HG03175 (cell line): ENCODE measurements around the gene EIF5.

ENCODE experiments used
- ATAC-seq: cut with Tn5 transposase; IDR thresholded peaks from one replicate; pipeline ENCODE4 v1.9.1; 2021; ENCODE audit warnings: mild to moderate bottlenecking, moderate library complexity; ENCODE audit not compliant: unreplicated experiment

The EIF5 gene

DNA sequence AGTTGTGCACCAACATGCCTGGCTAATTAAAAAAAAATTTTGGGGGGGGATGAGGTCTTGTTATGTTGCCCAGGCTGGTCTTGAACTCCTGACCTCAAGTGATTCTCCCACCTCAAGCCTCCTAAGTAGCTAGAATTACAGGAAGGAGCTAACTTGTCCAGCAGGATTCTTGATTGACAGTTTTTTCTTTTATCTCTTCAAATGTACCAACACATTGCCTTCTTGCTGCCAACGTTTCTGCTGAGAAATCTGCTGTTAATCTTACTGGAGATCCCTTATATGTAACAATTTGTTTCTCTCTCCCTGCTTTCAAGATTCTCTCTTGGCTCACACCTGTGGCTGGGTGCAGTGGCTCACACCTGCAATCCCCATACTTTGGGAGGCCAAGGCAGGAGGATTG, 28.7 kb downstream of the EIF5 start:
- no peak for ATAC-seq

DNA sequence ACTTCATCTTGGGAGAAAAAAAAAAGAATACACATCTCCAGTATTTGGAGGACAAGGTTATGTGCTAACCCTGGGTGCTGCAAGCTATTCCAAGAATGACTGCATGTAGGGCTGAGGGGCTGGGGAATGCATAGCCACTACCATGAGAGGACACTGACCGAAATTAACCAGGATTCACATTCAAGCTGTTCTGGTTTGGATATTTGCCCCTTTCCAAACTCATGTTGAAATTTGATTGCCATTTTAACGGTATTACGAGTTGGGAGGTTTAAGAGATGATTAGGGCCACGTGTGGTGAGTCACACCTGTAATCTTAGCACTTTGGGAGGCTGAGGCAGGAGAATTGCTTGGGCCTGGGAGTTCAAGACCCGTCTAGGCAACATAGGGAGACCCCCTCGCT, 32.7 kb downstream of the EIF5 start:
- ATAC-seq = no peak

DNA sequence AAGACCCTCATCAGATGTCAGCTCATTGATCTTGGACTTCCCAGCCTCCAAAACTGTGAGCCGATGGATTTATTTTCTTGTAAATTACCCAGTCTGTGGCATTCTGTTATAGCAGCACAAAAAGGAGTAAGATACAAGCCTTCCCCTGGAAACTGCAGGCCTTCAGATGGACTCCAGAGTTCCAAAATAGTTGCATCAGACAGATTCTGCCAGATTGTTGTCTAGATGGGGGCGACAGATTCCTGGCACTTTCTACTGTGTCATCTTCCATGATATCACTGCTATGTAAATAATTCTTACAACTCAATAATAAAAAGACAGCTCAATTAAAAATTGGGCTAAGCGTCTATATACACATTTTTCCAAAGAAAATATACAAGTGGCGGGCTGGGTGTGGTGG, 34.0 kb downstream of the EIF5 start:
- no peak for ATAC-seq

DNA sequence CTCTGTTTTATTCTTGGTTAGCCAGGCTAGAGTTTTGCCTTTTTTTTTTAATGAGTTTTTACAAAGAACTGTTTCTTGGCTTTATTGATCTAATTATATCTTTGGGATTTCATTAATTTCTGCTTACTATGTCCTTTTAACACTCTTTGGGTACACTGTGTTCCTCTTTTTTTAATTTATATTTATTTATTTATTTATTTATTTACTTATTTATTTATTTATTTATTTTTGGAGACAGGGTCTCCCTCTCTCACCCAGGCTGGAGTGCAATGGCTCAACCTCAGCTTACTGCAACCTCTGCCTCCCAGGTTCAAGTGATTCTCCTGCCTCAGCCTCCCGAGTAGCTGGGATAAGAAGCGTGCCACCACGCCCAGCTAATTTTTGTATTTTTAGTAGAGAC, 36.0 kb downstream of the EIF5 start:
- ATAC-seq = no peak

DNA sequence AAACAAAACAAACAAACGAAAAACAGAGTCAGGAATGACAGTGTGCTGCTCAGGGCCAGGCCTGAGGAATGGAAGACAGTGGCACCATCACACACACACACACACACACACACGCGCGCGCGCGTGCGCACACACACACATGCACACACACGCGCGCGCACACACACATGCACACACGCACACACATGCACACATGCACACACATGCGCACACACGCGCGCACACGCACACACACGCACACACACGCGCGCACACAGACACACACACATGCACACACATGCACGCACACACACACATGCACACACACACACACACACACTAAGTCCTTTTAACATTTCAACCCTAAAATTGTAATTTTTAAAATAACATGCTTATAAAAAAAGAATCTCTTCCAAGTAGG, 38.0 kb downstream of the EIF5 start:
- ATAC-seq = no peak

DNA sequence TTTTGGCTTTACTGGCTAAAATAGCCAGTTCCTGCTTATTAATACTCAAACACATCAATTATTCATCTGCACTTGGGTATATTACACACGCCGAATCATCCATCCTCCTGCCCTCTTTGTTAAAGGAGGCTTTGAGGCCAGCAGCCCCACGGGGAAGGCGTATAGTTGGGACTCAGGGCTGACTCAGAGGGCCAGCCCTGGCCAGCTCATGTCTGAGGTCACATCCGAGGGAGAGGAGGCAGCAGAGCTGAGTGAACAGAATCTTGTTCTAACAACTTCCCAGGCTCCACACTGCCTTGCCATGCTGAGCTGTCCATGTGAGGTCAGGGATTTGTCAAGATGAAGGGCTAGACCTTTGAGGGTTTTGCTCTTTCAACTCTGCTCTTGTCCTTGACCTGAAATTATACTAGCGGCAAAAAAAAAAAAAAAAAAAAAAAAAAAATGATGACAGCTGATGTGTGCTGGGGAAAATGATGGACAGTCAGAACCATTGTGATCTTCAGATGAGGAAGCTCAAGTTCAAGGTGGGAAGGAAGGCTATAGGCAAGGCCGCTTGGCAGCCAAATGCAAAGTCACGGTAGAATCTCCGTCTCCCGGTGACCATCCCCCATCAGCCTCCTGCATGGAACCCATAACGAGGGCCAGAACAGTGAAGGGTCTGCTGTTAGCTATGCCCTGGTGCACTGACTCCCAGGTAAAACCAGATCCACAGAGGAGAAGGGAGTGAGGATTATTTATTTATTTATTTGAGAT, 38.7 kb downstream of the EIF5 start:
- no peak for ATAC-seq

DNA sequence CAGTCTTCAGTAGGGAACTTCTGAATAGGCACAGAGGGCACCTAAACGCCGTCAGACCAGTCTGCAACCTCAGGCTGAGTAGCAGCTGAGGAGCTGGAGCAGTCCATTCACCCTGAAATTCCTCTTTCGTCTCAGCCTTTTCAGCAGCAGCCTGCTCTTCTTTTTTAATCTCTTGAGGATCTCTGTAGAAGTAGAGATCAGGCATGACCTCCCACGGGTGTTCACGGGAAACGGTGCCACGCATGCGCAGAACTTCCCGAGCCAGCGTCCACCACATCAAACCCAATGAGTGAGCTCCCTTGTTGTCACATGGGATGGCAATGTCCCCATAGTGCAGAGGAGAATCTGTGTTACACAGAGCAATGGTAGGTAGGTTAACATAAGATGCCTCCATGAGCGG, 40.1 kb downstream of the EIF5 start:
- ATAC-seq = no peak

DNA sequence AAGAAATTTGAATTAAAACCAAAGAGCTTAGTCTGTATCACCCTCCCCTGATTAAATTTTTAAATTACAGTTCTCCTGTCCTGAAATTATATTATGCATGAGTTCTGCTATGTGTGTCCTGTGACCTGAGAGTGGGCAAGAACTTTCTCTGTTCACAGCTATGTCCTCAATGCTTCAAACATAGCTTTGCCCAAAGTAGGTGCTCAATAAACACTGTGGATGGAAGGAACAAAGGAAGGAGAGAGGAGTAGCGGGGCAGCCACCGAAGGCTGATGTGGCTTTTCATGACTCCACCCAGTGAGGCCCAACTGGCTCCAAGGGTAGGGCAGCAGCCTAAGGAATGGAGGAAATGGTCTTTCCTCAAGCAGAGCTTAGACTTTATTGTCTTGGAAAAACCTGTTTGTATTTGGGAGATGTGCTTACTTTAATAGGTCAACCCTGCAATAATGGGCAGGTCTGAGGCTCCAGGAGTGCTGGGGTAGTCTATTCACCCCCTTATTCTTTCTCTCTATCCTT, 43.5 kb downstream of the EIF5 start:
- ATAC-seq = no peak

DNA sequence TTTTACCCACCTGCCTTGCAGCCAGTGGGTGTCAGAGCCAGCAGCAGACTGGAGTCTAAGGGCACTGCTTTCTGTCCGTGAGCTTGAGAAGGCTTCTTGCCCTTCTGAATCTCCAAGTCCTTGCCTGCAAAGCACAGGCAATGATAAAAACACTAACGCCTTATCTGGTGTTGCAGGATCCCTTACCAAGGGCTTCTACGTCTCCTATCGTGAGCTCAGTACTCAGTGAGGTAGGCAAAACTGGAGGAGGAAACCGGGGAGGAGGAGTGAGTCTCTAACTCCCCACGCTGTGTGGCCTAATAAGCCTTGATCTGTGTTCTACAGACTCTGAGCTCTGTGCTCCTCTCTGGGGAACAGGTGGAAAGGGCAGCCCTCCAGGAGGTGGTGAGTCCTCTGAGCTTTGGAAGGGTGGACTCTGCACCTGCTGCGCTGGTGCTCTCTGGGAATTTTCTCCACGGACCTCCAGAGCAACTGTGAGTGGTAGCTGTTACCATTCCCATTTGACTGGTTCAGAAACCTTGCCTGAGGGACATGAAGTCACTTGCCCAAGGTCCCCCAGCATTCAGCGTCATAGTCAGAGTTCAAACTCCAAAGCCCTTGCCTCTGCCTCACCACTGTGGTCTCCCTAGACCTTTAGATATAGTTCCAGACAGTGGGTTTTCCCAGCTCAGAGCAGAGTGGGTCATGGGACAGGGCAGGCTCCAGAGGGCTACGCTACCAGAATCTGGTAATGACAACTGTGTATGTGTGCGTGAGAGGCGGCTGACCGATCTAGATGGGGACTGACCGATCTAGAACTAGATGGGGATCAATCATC, 44.2 kb downstream of the EIF5 start:
- ATAC-seq = no peak

DNA sequence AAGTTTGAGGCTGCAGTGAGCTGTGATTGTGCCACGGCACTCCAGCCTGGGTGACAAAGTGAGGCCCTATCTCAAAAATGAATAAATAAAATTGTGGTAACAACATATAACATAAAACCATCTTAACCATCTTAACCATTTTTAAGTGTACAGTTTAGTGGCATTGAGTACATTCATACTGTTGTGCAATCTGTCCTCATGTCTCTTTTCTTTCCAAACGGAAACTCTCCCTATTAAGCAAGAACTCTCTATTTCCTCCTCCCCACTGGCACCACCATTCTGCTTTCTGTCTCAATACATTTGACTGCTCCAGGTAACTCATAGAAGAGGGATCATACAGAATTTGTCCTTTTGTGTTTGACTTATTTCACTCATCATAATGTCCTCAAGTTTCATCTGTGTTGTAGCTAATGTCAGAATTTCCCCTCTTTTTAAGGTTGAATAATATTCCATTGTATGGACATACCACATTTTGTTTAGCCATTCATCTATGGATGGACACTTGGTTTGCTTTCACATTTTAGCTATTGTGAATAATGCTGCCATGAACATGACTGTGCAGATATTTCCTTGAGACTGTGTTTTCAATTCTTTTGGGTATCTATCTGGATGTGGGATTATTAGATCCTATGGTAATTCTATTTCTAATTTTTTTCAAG, 46.8 kb downstream of the EIF5 start:
- no peak for ATAC-seq

DNA sequence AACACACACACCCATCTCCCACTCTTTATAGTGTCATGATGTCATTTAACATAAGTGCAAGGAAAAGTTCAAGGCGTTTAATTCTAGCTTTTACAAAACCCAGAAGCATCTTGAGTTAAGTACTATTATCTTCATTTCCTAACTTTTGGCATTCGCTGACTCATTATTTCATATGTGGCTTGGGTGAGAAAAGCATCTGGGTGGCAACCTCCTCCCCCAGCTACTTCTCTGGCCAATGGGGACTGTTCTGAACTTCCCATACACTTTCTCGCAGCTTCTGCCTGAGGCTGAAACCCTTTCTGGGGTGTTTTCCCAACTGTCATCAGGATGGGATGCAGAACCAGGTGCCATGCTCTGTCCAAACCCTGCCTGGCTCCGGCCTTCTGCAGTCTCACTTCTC, 48.3 kb downstream of the EIF5 start:
- ATAC-seq = no peak

DNA sequence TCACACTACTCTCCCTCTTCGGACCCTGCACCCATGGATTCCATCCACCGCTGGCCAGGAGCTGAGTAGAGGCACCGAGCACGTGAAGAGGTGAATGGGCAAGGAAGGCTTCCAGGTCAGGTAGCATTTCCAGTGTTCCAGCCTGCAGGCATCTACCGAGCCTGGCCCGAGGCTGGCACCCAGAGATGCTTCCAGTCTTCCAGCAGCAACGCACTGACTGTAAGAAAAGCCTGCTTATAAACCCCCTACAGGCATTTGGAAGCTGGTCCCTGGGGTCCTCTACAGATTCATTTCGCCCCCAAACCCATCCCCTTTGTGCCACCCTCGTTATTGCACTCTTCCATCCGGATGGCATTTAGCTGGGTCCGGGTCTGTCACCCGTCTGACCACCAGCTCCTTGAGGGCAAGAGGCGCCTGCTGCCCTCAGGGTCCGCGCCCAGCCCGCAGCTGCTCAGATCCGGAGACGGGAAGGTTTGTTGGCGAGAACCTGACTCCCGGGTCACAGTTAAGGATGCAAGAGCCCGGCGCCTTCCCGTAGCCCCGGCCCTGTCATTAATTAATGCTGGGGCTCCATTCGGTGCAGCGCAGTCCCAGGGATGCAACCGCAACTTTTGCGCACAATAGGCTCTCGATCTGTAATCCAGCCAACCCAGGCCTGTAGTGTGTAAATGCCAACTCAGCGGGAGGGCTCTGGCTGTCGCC, 50.6 kb downstream of the EIF5 start:
- peak; percentile 16 for ATAC-seq

DNA sequence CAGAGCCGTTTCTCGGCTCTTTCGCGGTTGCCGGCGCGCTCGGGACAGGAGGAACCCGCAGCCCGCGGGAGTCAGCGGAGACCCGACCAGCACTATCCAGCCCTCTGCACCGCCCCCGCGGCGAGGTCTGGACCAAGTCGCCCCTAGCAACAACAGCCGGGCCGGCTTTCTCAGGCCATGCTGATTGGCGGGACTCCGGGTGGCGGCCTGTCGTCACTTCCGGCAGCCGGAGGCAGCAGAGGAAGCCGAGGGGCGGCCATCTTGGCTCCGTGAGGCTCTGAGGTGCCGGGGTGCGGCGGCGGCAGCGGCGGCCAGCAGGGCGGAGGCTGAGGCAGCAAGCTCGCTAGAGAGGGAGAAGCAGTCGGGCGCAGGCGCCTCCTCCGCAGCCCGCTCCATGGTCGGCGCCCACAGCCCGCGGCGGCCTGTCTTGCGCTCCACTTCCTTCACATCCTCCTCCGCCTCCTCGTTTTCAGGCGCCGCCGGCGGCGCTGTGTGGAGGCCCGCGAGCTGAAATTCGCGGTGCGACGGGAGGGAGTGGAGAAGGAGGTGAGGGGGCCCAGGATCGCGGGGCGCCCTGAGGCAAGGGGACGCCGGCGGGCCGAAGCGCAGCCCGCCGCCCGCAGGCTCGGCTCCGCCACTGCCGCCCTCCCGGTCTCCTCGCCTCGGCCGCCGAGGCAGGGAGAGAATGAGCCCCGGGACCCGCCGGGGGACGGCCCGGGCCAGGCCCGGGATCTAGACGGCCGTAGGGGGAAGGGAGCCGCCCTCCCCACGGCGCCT, 51.3 kb downstream of the EIF5 start, which contains the start of gene MARK3:
TSS of gene MARK3 (plus strand) at position 264 of the 777 bp plus-strand sequence. CDS start 615 bp downstream, outside the sequence.
- ATAC-seq = peak; percentile 95

DNA sequence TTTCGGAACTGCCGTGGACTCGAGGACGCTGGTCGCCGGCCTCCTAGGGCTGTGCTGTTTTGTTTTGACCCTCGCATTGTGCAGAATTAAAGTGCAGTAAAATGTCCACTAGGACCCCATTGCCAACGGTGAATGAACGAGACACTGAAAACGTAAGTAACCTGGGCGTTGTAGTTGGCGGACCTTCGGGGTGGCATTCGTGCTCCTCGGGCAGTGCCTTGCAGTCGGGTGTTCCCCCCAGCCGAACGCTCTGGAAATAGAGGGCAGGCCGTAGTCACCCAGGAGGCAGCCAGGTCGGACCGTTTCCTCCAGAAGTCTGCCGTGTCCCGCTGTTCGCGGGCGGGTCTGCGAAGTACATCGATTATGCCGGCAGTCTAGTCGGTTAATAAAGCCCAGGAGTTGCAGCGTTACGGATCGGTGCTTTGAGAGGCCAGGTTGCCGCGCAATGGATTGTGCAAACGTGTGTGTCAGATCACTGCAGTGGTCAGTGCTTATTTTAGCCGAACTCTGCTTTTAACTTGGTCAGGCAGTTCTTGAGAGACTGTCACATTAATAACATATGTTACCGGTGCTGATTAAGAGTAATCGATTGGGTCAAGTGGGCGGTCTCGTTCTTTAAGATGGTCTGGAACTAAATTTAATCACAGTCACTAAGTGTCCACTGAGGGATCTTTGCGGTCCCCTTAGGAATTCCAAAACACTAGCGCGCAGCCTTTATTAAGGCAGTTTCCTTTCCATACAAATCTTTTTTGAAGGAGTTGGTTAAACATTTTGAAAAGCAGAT, 52.1 kb downstream of the EIF5 start:
- peak; percentile 5 for ATAC-seq

DNA sequence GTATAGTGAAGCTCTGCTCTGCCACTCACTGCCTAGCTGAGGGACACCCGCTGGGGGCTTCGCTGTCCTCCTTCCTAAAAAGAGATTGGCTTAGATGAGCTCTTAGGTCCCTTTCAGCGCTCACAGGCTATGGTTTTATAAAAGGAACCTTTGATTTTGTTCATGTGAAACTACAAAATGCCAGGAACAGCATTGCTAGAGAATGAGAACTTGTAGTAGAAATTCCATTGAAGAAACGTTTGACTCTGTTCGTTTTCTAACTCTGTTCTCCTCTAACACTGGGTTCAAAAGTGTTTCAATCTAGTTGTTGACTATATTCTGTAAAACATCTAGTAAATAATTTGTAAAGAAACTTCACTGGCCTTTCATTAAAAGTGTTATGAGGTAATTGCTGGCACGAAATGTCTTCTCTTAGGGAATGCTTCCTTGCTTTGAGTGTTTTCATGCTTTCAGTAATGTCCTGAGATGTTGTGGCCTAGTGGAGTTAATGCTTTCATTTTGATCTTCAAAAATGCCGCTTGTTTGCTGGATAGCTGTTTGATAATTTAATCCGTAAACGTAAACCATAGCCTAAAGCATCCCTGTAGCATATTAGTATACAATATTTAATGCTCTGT, 52.8 kb downstream of the EIF5 start:
- ATAC-seq = no peak

DNA sequence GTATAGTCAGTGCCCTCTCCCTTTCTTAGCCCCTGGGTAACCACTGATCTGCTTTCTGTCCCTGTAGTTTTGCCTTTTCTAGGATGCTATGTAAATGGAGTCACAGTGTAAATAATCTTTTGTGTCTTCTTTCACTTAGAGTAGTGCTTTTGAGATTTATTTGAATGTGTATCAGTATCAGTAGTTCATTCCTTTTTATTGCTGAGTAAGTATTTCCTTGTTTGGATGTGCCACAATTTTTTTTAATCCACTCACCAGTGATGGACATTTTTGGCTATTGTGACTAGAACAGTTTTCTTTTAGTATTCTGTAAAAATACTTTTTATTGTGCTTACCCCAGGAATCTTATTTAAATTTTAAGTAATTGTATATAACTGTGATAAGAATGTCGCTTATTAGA, 54.6 kb downstream of the EIF5 start:
- ATAC-seq = no peak

DNA sequence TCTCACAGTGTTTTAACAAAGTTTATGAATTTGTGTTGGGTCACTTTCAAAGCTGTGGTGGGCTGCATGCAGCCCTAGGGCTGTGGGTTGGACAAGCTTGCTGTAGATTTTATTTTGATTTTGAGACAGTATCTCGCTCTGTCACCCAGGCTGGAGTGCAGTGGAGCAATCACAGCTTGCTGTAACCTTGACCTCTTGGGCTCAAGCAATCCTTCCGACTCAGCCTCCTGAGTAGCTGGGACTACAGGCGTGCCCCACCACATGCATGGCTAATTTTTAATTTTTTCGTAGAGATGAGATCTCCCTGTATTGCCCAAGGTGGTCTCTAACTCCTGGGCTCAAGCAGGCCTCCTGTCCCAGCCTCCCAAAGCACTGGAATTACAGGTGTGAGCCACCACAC, 56.6 kb downstream of the EIF5 start:
- ATAC-seq = no peak

DNA sequence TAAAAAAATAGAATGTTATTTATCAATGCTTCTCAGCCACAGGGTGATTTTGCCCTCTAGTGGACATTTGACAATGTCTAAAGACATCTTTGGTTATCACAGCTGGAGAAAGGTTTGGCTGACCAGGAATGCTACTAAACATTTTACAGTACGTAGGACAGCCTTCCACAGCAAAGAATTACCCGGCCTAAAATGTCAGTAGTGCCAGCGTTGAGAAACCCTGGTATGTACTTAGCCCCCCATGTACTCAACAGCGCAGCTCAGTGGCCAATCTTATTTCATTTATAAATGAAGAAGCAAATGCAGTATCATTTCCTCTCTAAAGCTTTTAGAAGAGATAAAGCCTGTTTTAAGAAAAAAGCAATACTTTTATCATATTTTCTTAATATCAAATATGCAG, 57.0 kb downstream of the EIF5 start:
- ATAC-seq = no peak

DNA sequence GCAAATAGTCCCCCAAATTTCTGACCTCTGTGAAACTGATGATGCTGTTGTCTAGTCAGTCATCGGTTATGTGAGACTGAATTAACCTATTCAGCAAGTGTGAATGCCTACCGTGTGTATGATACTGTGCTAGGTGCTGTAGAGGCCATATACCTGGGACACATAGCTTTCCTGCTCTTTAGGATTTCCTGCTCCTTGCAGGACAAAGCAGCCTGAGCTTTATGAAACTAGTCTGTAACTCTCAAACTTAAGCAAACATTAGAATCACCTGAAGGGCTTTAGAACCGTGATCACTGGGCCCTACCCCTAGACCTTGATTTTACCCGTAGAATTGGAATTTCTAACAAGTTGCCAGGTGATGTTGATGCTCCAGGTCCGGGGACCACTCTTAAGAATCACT, 58.1 kb downstream of the EIF5 start:
- no peak for ATAC-seq
